ENCODE measurements around the gene SLC39A11.
"Not testable (repeated sequence)": the region's sequence is repeated elsewhere in the genome, so short reads cannot be mapped to it uniquely, and the experiment has no call there.

The SLC39A11 gene

GRCh38 chr17:72782985-72783701, 309.3 kb downstream of the SLC39A11 start:
- Histone ChIP-seq H3K27me3 (ENCODE audit: control insufficient read depth in 1 of 2, insufficient read depth in 1 of 2, low read length in 2 of 2) (no peaks in the 10 kb centered on the region), H3K27ac (ENCODE audit: low read length, poor library complexity, severe bottlenecking) (no peak overlapping the region), H2BK12ac (ENCODE audit: low read length in 2 of 2) (no peak overlapping the region), H2AFZ (ENCODE audit: low read depth, low read length) (no peak overlapping the region), H3K23ac (ENCODE audit: low read length in 2 of 2) (no peak overlapping the region), H3K79me1 (replicated peaks; ENCODE audit: low read length, poor library complexity, severe bottlenecking) (no peaks in the 10 kb centered on the region), H2BK5ac (ENCODE audit: low read depth, low read length, poor library complexity, severe bottlenecking) (no peak overlapping the region), H4K91ac (ENCODE audit: low read length) (no peak overlapping the region), H3K4me2 (ENCODE audit: low read length, poor library complexity, severe bottlenecking) (no peak overlapping the region), H3K9me3 (ENCODE audit: control insufficient read depth, low read length) (no peaks in the 10 kb centered on the region), H3K18ac (ENCODE audit: low read depth in 1 of 2, low read length in 2 of 2) (no peak overlapping the region), H4K8ac (ENCODE audit: low read length) (no peak overlapping the region), H3K14ac (ENCODE audit: low read length in 2 of 2) (no peak overlapping the region), H2BK15ac (ENCODE audit: low read depth, poor library complexity, severe bottlenecking) (no peak overlapping the region), H3K9ac (ENCODE audit: low read length) (no peak overlapping the region), H2BK120ac (ENCODE audit: low read depth, low read length) (no peak overlapping the region), H3K36me3 (ENCODE audit: control insufficient read depth in 1 of 2, insufficient read depth in 2 of 2, low read depth in 1 of 2, low read length in 2 of 2) (no peaks in the 10 kb centered on the region), H2AK5ac (ENCODE audit: low read length, severe bottlenecking) (no peak overlapping the region), H3K4me1 (ENCODE audit: control insufficient read depth, insufficient read depth, low read depth, low read length) (no peaks in the 10 kb centered on the region), H3K4ac (ENCODE audit: low read depth in 1 of 2, low read length in 2 of 2) (no peak overlapping the region), H3K4me3 (ENCODE audit: insufficient read depth in 1 of 2, low read depth in 1 of 2, low read length in 2 of 2) (no peak overlapping the region)
- no peak for DNase-seq
- 75% methylated on average over 5 of the region's 6 CpGs for WGBS

GRCh38 chr17:72782437-72782836, 310.1 kb downstream of the SLC39A11 start:
- not testable (repeated sequence) for H3K27me3 ChIP-seq (ENCODE audit: control insufficient read depth in 1 of 2, insufficient read depth in 1 of 2, low read length in 2 of 2); H3K18ac ChIP-seq (ENCODE audit: low read depth in 1 of 2, low read length in 2 of 2); H4K91ac ChIP-seq (ENCODE audit: low read length); H3K79me1 ChIP-seq (replicated peaks; ENCODE audit: low read length, poor library complexity, severe bottlenecking); H3K9me3 ChIP-seq (ENCODE audit: control insufficient read depth, low read length); H3K9ac ChIP-seq (ENCODE audit: low read length); DNase-seq; H3K36me3 ChIP-seq (ENCODE audit: control insufficient read depth in 1 of 2, insufficient read depth in 2 of 2, low read depth in 1 of 2, low read length in 2 of 2); H3K23ac ChIP-seq (ENCODE audit: low read length in 2 of 2); H2AK5ac ChIP-seq (ENCODE audit: low read length, severe bottlenecking); H2AFZ ChIP-seq (ENCODE audit: low read depth, low read length); H3K27ac ChIP-seq (ENCODE audit: low read length, poor library complexity, severe bottlenecking); H3K4me3 ChIP-seq (ENCODE audit: insufficient read depth in 1 of 2, low read depth in 1 of 2, low read length in 2 of 2); H2BK15ac ChIP-seq (ENCODE audit: low read depth, poor library complexity, severe bottlenecking); H4K8ac ChIP-seq (ENCODE audit: low read length); H3K4ac ChIP-seq (ENCODE audit: low read depth in 1 of 2, low read length in 2 of 2); H2BK120ac ChIP-seq (ENCODE audit: low read depth, low read length); H2BK5ac ChIP-seq (ENCODE audit: low read depth, low read length, poor library complexity, severe bottlenecking); H2BK12ac ChIP-seq (ENCODE audit: low read length in 2 of 2); H3K4me2 ChIP-seq (ENCODE audit: low read length, poor library complexity, severe bottlenecking); H3K4me1 ChIP-seq (ENCODE audit: control insufficient read depth, insufficient read depth, low read depth, low read length); H3K14ac ChIP-seq (ENCODE audit: low read length in 2 of 2)
- WGBS = 96% methylated on average over 2 of the region's 5 CpGs

- WGBS = 93% methylated on average over 10 of the region's 14 CpGs
- Histone ChIP-seq H2BK12ac (ENCODE audit: low read length in 2 of 2) (no peak overlapping the region), H4K91ac (ENCODE audit: low read length) (no peak overlapping the region), H3K4ac (ENCODE audit: low read depth in 1 of 2, low read length in 2 of 2) (no peak overlapping the region), H2BK120ac (ENCODE audit: low read depth, low read length) (no peak overlapping the region), H3K9ac (ENCODE audit: low read length) (no peak overlapping the region), H3K79me1 (replicated peaks; ENCODE audit: low read length, poor library complexity, severe bottlenecking) (no peaks in the 10 kb centered on the region), H3K18ac (ENCODE audit: low read depth in 1 of 2, low read length in 2 of 2) (no peak overlapping the region), H2AFZ (ENCODE audit: low read depth, low read length) (no peak overlapping the region), H3K23ac (ENCODE audit: low read length in 2 of 2) (no peak overlapping the region), H2BK15ac (ENCODE audit: low read depth, poor library complexity, severe bottlenecking) (no peak overlapping the region), H3K14ac (ENCODE audit: low read length in 2 of 2) (no peak overlapping the region), H3K4me2 (ENCODE audit: low read length, poor library complexity, severe bottlenecking) (no peak overlapping the region), H2AK5ac (ENCODE audit: low read length, severe bottlenecking) (no peak overlapping the region), H3K4me1 (ENCODE audit: control insufficient read depth, insufficient read depth, low read depth, low read length) (no peaks in the 10 kb centered on the region), H3K9me3 (ENCODE audit: control insufficient read depth, low read length) (no peaks in the 10 kb centered on the region), H3K27me3 (ENCODE audit: control insufficient read depth in 1 of 2, insufficient read depth in 1 of 2, low read length in 2 of 2) (no peaks in the 10 kb centered on the region), H3K36me3 (ENCODE audit: control insufficient read depth in 1 of 2, insufficient read depth in 2 of 2, low read depth in 1 of 2, low read length in 2 of 2) (no peaks in the 10 kb centered on the region), H3K27ac (ENCODE audit: low read length, poor library complexity, severe bottlenecking) (no peak overlapping the region), H3K4me3 (ENCODE audit: insufficient read depth in 1 of 2, low read depth in 1 of 2, low read length in 2 of 2) (no peak overlapping the region), H2BK5ac (ENCODE audit: low read depth, low read length, poor library complexity, severe bottlenecking) (no peak overlapping the region), H4K8ac (ENCODE audit: low read length) (no peak overlapping the region)
- no peak for DNase-seq
Observed at GRCh38 chr17:72778169-72779151, 314.0 kb downstream of the SLC39A11 start.

DNA sequence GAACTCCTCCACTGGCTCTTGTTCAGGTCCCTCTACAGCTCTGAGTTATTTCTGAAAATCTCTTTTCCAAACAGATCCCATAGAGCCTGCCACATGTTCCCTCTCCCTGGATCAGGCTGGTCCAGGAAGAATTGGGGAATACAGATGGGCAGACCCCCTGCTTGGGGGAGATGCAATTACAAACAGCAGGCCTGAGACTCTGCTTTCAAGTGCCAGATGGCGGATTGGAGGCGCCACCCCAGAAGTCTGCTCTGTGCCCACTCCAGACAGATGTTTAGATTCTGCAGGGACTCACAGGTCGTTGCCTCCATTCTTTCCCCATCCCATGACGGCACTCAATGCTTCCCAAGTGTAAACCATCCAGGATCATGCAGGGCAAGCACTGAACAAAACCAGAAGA, 316.6 kb downstream of the SLC39A11 start:
- no peak overlapping the region for H2BK15ac ChIP-seq (ENCODE audit: low read depth, poor library complexity, severe bottlenecking)
- H4K8ac ChIP-seq (ENCODE audit: low read length) = no peak overlapping the region
- DNase-seq = no peak
- H3K27ac ChIP-seq (ENCODE audit: low read length, poor library complexity, severe bottlenecking) = no peak overlapping the region
- no peak overlapping the region for H2BK12ac ChIP-seq (ENCODE audit: low read length in 2 of 2)
- H3K36me3 ChIP-seq (ENCODE audit: control insufficient read depth in 1 of 2, insufficient read depth in 2 of 2, low read depth in 1 of 2, low read length in 2 of 2) = peaks cover 0 to 4% of the 10 kb centered on the region in 2 experiments
- H3K79me1 ChIP-seq (replicated peaks; ENCODE audit: low read length, poor library complexity, severe bottlenecking) = no peaks in the 10 kb centered on the region
- H3K9me3 ChIP-seq (ENCODE audit: control insufficient read depth, low read length) = no peaks in the 10 kb centered on the region
- H2AFZ ChIP-seq (ENCODE audit: low read depth, low read length) = no peak overlapping the region
- H3K4me2 ChIP-seq (ENCODE audit: low read length, poor library complexity, severe bottlenecking) = no peak overlapping the region
- no peak overlapping the region for H3K18ac ChIP-seq (ENCODE audit: low read depth in 1 of 2, low read length in 2 of 2)
- no peak overlapping the region for H3K4ac ChIP-seq (ENCODE audit: low read depth in 1 of 2, low read length in 2 of 2)
- no peak overlapping the region for H2BK5ac ChIP-seq (ENCODE audit: low read depth, low read length, poor library complexity, severe bottlenecking)
- no peak overlapping the region for H4K91ac ChIP-seq (ENCODE audit: low read length)
- no peak overlapping the region for H2AK5ac ChIP-seq (ENCODE audit: low read length, severe bottlenecking)
- H3K14ac ChIP-seq (ENCODE audit: low read length in 2 of 2) = no peak overlapping the region
- H3K9ac ChIP-seq (ENCODE audit: low read length) = no peak overlapping the region
- no peak overlapping the region for H2BK120ac ChIP-seq (ENCODE audit: low read depth, low read length)
- no peak overlapping the region for H3K23ac ChIP-seq (ENCODE audit: low read length in 2 of 2)
- no peaks in the 10 kb centered on the region for H3K4me1 ChIP-seq (ENCODE audit: control insufficient read depth, insufficient read depth, low read depth, low read length)
- no peaks in the 10 kb centered on the region for H3K27me3 ChIP-seq (ENCODE audit: control insufficient read depth in 1 of 2, insufficient read depth in 1 of 2, low read length in 2 of 2)
- WGBS = 71% methylated on average over 4 of the region's 4 CpGs
- no peak overlapping the region for H3K4me3 ChIP-seq (ENCODE audit: insufficient read depth in 1 of 2, low read depth in 1 of 2, low read length in 2 of 2)

Data from mesenchymal stem cell (in vitro differentiated cells and primary cell).